Smooth muscle cell (in vitro differentiated cells): ENCODE data around the gene STT3A. TPM values are rescaled to one million over a fixed set of nuclear protein-coding genes. Genes with fewer than 3 reads are reported as not detected.

Experiments
- polyA plus RNA-seq: library from polyadenylated mRNA; unstranded; fragments of >200 nt; fragmentation: Nextera tagmentation; extraction: Ambion mirVana; gene quantifications from 2 replicates; pipeline ENCODE4 v1.2.1, GENCODE V29; 2016
- small RNA-seq: library from RNA; depleted of rRNA; stranded (forward); fragments of <200 nt; gene quantifications from one replicate; pipeline ENCODE3, GENCODE V24; 2014
- total RNA-seq: library from RNA; depleted of rRNA; stranded (reverse); fragments of >200 nt; gene quantifications from 2 replicates; pipeline ENCODE4 v1.2.3, GENCODE V29; 2014

The STT3A gene
- total and polyA plus RNA-seq, 2 experiments from 2014 or later: 216 to 241 TPM

Small RNAs within 50 kb of the gene (small RNA-seq; reads per million reads assigned to genes)
- gene RNU2-35P (0.18 reads per million), gene RNU6-1156P (not detected)

Other genes starting within 250 kb of the STT3A start
- gene FEZ1, start 96.6 kb upstream of the STT3A start, total RNA-seq: 34.1 and 58.3 TPM in 2 replicates
- 48.6 and 64.2 TPM in 2 replicates for gene FEZ1, start 96.6 kb upstream of the STT3A start, polyA plus RNA-seq
- gene EI24, start 23.4 kb upstream of the STT3A start, total RNA-seq: 124 and 130 TPM in 2 replicates
- 154 and 158 TPM in 2 replicates for gene EI24, start 23.4 kb upstream of the STT3A start, polyA plus RNA-seq
- 24.5 and 27.6 TPM in 2 replicates for gene CHEK1, start 32.3 kb downstream of the STT3A start, total RNA-seq
- gene CHEK1, start 32.3 kb downstream of the STT3A start, polyA plus RNA-seq: 18.3 and 18.4 TPM in 2 replicates
- gene ACRV1, start 88.0 kb downstream of the STT3A start, total RNA-seq: not detected in 2 replicates
- gene ACRV1, start 88.0 kb downstream of the STT3A start, polyA plus RNA-seq: 0.25 and 0.37 TPM in 2 replicates
- gene PATE1, start 153.4 kb downstream of the STT3A start, total RNA-seq: not detected in 2 replicates
- not detected in 2 replicates for gene PATE1, start 153.4 kb downstream of the STT3A start, polyA plus RNA-seq
- gene PATE2, start 186.0 kb downstream of the STT3A start, total RNA-seq: not detected in 2 replicates
- 0.37 TPM in 1 of 2 replicates, not detected in the other for gene PATE2, start 186.0 kb downstream of the STT3A start, polyA plus RNA-seq
- gene PATE3, start 195.3 kb downstream of the STT3A start, total RNA-seq: not detected in 2 replicates
- gene PATE3, start 195.3 kb downstream of the STT3A start, polyA plus RNA-seq: not detected in 2 replicates
- not detected in 2 replicates for gene PATE4, start 240.5 kb downstream of the STT3A start, total RNA-seq
- not detected in 2 replicates for gene PATE4, start 240.5 kb downstream of the STT3A start, polyA plus RNA-seq